PC-9 (cell line): Measurements from ENCODE around the gene EYA4. TPM values are rescaled to one million over a fixed set of nuclear protein-coding genes. Genes with fewer than 3 reads are reported as not detected.

Experiments used
- BruUV-seq: library from RNA; stranded (reverse); fragments of 400-500 nt; replicated peaks from 2 replicates; lab custom pipeline; 2021; lab: Mats Ljungman, UMichigan
- CTCF ChIA-PET: fragments of 300-600 bp; sonication (Branson Sonifier 250); formaldehyde crosslinking; loops from one replicate; lab custom pipeline; 2022; ENCODE audit warnings: antibody characterized with exemption; lab: Charles Lee
- POLR2A ChIA-PET: fragments of 300-600 bp; sonication (Branson Sonifier 250); formaldehyde crosslinking; loops from one replicate; lab custom pipeline; 2022; ENCODE audit warnings: antibody characterized with exemption; ENCODE audit not compliant: unreplicated experiment; lab: Charles Lee
- DNase-seq, 2 experiments: peaks; one replicate each; pipeline versions ENCODE4 v3.0.0 to v3.0.0-alpha.2; 2015 to 2022; ENCODE audit warnings: mixed read lengths in 1 of 2
- H2AFZ ChIP-seq: fragments of 200-600 bp; sonication (generic); 2 replicates; pipeline ENCODE4 v1.8.1; 2017; ENCODE audit warnings: antibody characterized with exemption
- H3F3A ChIP-seq: fragments of 200-600 bp; sonication (generic); 2 replicates; pipeline ENCODE4 v1.8.1; 2017; ENCODE audit warnings: antibody characterized with exemption, mild to moderate bottlenecking, low read depth; ENCODE audit not compliant: insufficient read depth
- H3K27ac ChIP-seq: fragments of 200-600 bp; sonication (generic); 2 replicates; pipeline ENCODE4 v1.6.1; 2016; ENCODE audit warnings: mixed run types
- H3K27me3 ChIP-seq: fragments of 200-600 bp; sonication (generic); 2 replicates; pipeline ENCODE4 v1.6.1; 2016; ENCODE audit warnings: low read depth, mixed run types; ENCODE audit not compliant: insufficient read depth
- H3K36me3 ChIP-seq: fragments of 200-600 bp; sonication (generic); 2 replicates; pipeline ENCODE4 v1.6.1; 2016; ENCODE audit warnings: low read depth, mixed run types
- H3K4me1 ChIP-seq: fragments of 200-600 bp; sonication (generic); replicated peaks from 2 replicates; pipeline ENCODE4 v1.6.1; 2016; ENCODE audit warnings: mixed run types; ENCODE audit not compliant: insufficient read depth
- H3K4me2 ChIP-seq: fragments of 200-600 bp; sonication (generic); 2 replicates; pipeline ENCODE4 v1.6.1; 2017; ENCODE audit warnings: mixed run types
- H3K4me3 ChIP-seq: fragments of 200-600 bp; sonication (generic); 2 replicates; pipeline ENCODE4 v1.6.1; 2016; ENCODE audit warnings: mixed run types
- H3K79me2 ChIP-seq: fragments of 200-600 bp; sonication (generic); 2 replicates; pipeline ENCODE4 v1.6.1; 2017; ENCODE audit warnings: low read depth, mixed run types
- H3K9me2 ChIP-seq: fragments of 200-600 bp; sonication (generic); 2 replicates; pipeline ENCODE4 v1.8.1; 2017; ENCODE audit warnings: mild to moderate bottlenecking; ENCODE audit not compliant: insufficient read depth
- H3K9me3 ChIP-seq: fragments of 200-600 bp; sonication (generic); 2 replicates; pipeline ENCODE4 v1.8.1; 2016; ENCODE audit warnings: low read depth; ENCODE audit not compliant: insufficient read depth
- H4K20me1 ChIP-seq: fragments of 200-600 bp; sonication (generic); 2 replicates; pipeline ENCODE4 v1.8.1; 2017; ENCODE audit not compliant: insufficient read depth
- CTCF ChIP-seq: fragments of 200-600 bp; sonication (generic); conservative IDR thresholded peaks from 2 replicates; pipeline ENCODE4 v1.6.1; 2017; ENCODE audit warnings: mixed run types, antibody characterized with exemption, mild to moderate bottlenecking, moderate library complexity
- EZH2 ChIP-seq: fragments of 200-600 bp; sonication (generic); IDR thresholded peaks from 2 replicates; pipeline ENCODE4 v1.8.0; 2017; ENCODE audit warnings: antibody characterized with exemption, low read depth
- intact Hi-C: fragments of 100-400 bp; cut with micrococcal nuclease; formaldehyde crosslinking; loops from one replicate; pipeline ENCODE4 v1.10.0; 2022; ENCODE audit not compliant: unreplicated experiment
- total RNA-seq: library from RNA; stranded (reverse); gene quantifications from 2 replicates; pipeline ENCODE4 v1.2.3, GENCODE V29; 2021

EYA4 gene
- total RNA-seq, 1 experiment from 2014 or later: 9.8 TPM

- H3K4me3 ChIP-seq: no peak overlapping the region
- no peaks in the 10 kb centered on the region for H3F3A ChIP-seq
- no peaks in the 10 kb centered on the region for H4K20me1 ChIP-seq
- ChIA-PET CTCF (no interaction called here), POLR2A (interaction anchor here (0.6 kb wide), 1 partner anchor 37 kb away, joined by 4 read pairs; no protein-coding TSS in a partner anchor)
- H3K9me2 ChIP-seq: no peaks in the 10 kb centered on the region
- H3K27me3 ChIP-seq: no peaks in the 10 kb centered on the region
- no peaks in the 10 kb centered on the region for H3K4me1 ChIP-seq
- TF ChIP-seq EZH2 (no peak), CTCF (no peak)
- H3K9me3 ChIP-seq: no peaks in the 10 kb centered on the region
- no peak overlapping the region for H3K4me2 ChIP-seq
- no peak overlapping the region for H2AFZ ChIP-seq
- no peak for DNase-seq
- H3K79me2 ChIP-seq: no peaks in the 10 kb centered on the region
- H3K27ac ChIP-seq: no peak overlapping the region
- intact Hi-C loops: loop anchor here (5.0 kb wide), 1 partner anchor 280 kb away; no protein-coding TSS in a partner anchor
- no peaks in the 10 kb centered on the region for H3K36me3 ChIP-seq
- BruUV-seq: no TSS peak
These were observed 166.4 kb downstream of the EYA4 start for GRCh38 chr6:133407320-133408100.

GRCh38 chr6:133408132-133408531 lies 167.0 kb downstream of the EYA4 start:
- H3K27me3 ChIP-seq: no peaks in the 10 kb centered on the region
- DNase-seq: no peak
- no peak overlapping the region for H3K27ac ChIP-seq
- H3F3A ChIP-seq: no peaks in the 10 kb centered on the region
- H3K36me3 ChIP-seq: no peaks in the 10 kb centered on the region
- no peaks in the 10 kb centered on the region for H3K4me1 ChIP-seq
- intact Hi-C loops: loop anchor here (5.0 kb wide), 1 partner anchor 281 kb away; no protein-coding TSS in a partner anchor
- no peak overlapping the region for H2AFZ ChIP-seq
- ChIA-PET POLR2A (no interaction called here), CTCF (no interaction called here)
- H3K4me3 ChIP-seq: no peak overlapping the region
- H4K20me1 ChIP-seq: no peaks in the 10 kb centered on the region
- H3K9me3 ChIP-seq: no peaks in the 10 kb centered on the region
- H3K9me2 ChIP-seq: no peaks in the 10 kb centered on the region
- no peaks in the 10 kb centered on the region for H3K79me2 ChIP-seq
- no TSS peak for BruUV-seq
- TF ChIP-seq CTCF (no peak), EZH2 (no peak)
- H3K4me2 ChIP-seq: no peak overlapping the region

- Histone ChIP-seq H4K20me1 (no peaks in the 10 kb centered on the region), H2AFZ (no peak overlapping the region), H3K4me3 (no peak overlapping the region), H3K9me3 (no peaks in the 10 kb centered on the region), H3K27ac (no peak overlapping the region), H3K36me3 (no peaks in the 10 kb centered on the region), H3K9me2 (no peaks in the 10 kb centered on the region), H3K4me1 (no peaks in the 10 kb centered on the region), H3K79me2 (no peaks in the 10 kb centered on the region), H3K27me3 (no peaks in the 10 kb centered on the region), H3K4me2 (no peak overlapping the region), H3F3A (no peaks in the 10 kb centered on the region)
- TF ChIP-seq CTCF (no peak), EZH2 (no peak)
- BruUV-seq: no TSS peak
- intact Hi-C loops: loop anchor here (5.0 kb wide), 1 partner anchor 281 kb away; no protein-coding TSS in a partner anchor
- CTCF ChIA-PET: no interaction called here
- POLR2A ChIA-PET: no interaction called here
- DNase-seq: no peak
These were observed 167.4 kb downstream of the EYA4 start for GRCh38 chr6:133408543-133408942.
